ENCODE measurements around the gene SMYD3.
A peak's percentile ranks its signal among the peaks of the same experiment; 100 is the strongest.

The SMYD3 gene

GRCh38 chr1:246506674-246507481 lies at the start of gene SMYD3:
SMYD3 (minus strand) TSS chr1:246507279.
- peak; percentile 85 for DNase-seq (ENCODE audit: low spot score)

GRCh38 chr1:246554201-246554600 lies 47.1 kb upstream of the SMYD3 start:
- no peak for DNase-seq (ENCODE audit: low spot score)

- DNase-seq (ENCODE audit: low spot score) = no peak
Measured at GRCh38 chr1:246552110-246552509, 45.0 kb upstream of the SMYD3 start.

GRCh38 chr1:246550402-246550801 lies 43.3 kb upstream of the SMYD3 start:
- DNase-seq (ENCODE audit: low spot score) = no peak

- no peak for DNase-seq (ENCODE audit: low spot score)
Measured at GRCh38 chr1:246549665-246550064, 42.6 kb upstream of the SMYD3 start.

- DNase-seq (ENCODE audit: low spot score) = no peak
Measured at GRCh38 chr1:246544001-246544400, 36.9 kb upstream of the SMYD3 start.

GRCh38 chr1:246540738-246541491 lies 33.8 kb upstream of the SMYD3 start:
- DNase-seq (ENCODE audit: low spot score) = no peak

GRCh38 chr1:246537887-246538286 lies 30.8 kb upstream of the SMYD3 start:
- DNase-seq (ENCODE audit: low spot score) = no peak

- no peak for DNase-seq (ENCODE audit: low spot score)
Measured at GRCh38 chr1:246537441-246537840, 30.4 kb upstream of the SMYD3 start.

GRCh38 chr1:246534114-246534513 lies 27.0 kb upstream of the SMYD3 start:
- no peak for DNase-seq (ENCODE audit: low spot score)

- no peak for DNase-seq (ENCODE audit: low spot score)
Measured at GRCh38 chr1:246533371-246533905, 26.4 kb upstream of the SMYD3 start.

- no peak for DNase-seq (ENCODE audit: low spot score)
Measured at GRCh38 chr1:246532519-246532918, 25.4 kb upstream of the SMYD3 start.

- no peak for DNase-seq (ENCODE audit: low spot score)
Measured at GRCh38 chr1:246530482-246530881, 23.4 kb upstream of the SMYD3 start.

- DNase-seq (ENCODE audit: low spot score) = no peak
Measured at GRCh38 chr1:246528933-246529731, 22.1 kb upstream of the SMYD3 start.

GRCh38 chr1:246527402-246528088 lies 20.5 kb upstream of the SMYD3 start:
- DNase-seq (ENCODE audit: low spot score) = no peak

- DNase-seq (ENCODE audit: low spot score) = no peak
Measured at GRCh38 chr1:246526915-246527314, 19.8 kb upstream of the SMYD3 start.

- no peak for DNase-seq (ENCODE audit: low spot score)
Measured at GRCh38 chr1:246526380-246526779, 19.3 kb upstream of the SMYD3 start.

GRCh38 chr1:246519514-246519913 lies 12.4 kb upstream of the SMYD3 start:
- DNase-seq (ENCODE audit: low spot score) = no peak

GRCh38 chr1:246518456-246519205 lies 11.6 kb upstream of the SMYD3 start:
- DNase-seq (ENCODE audit: low spot score) = no peak

GRCh38 chr1:246517391-246517790 lies 10.3 kb upstream of the SMYD3 start:
- no peak for DNase-seq (ENCODE audit: low spot score)

GRCh38 chr1:246516126-246516525 lies 9.0 kb upstream of the SMYD3 start:
- no peak for DNase-seq (ENCODE audit: low spot score)

Measured in Ammon's horn (tissue), 1 donor.